ENCODE results near the gene SPRR2A.
"Not testable (repeated sequence)": the region's sequence is repeated elsewhere in the genome, so short reads cannot be mapped to it uniquely, and the experiment has no call there.

Gene SPRR2A

DNA sequence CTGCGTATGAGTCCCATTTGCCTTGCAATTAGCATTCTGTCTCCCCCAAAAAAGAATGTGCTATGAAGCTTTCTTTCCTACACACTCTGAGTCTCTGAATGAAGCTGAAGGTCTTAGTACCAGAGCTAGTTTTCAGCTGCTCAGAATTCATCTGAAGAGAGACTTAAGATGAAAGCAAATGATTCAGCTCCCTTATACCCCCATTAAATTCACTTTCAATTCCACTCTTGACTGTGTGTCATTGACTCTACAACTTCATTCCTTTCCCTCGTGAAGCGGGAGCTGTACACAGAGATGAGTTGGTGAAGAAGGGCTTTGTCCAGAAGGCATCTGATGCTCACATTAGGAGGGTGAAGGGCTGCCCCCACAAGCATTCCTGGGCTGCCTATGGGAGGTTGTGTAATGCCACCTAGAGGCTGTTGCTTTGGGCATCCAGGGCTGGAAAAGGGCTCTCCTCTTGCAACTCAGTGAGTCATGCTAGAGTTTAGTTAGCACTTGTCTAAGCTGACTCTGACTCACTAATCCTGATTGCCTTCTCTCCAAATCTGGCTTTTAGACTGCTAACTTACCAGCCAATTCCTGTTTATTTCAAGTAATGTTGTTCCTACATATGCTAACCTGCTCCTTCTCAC lies 24.5 kb downstream of the SPRR2A start:
- Histone ChIP-seq H3K36me3 (ENCODE audit: insufficient read depth, low read length) (no peaks in the 10 kb centered on the region), H3K27ac (no peak overlapping the region), H3K9me3 (ENCODE audit: low read depth, low read length) (no peaks in the 10 kb centered on the region), H3K4me3 (no peak overlapping the region), H3K9ac (ENCODE audit: insufficient read length) (no peak overlapping the region)
- no peak for DNase-seq (ENCODE audit: low read depth, low spot score)
- TF ChIP-seq POLR2AphosphoS5 (IDR thresholded peaks at IDR 0.05; ENCODE audit: borderline replicate concordance, low read depth, low read length), result no peak
- no peak for TF ChIP-seq FOXP2 (optimal IDR thresholded peaks at IDR 0.05; ENCODE audit: control extremely low read depth, extremely low read length, insufficient read depth)
- TF ChIP-seq EZH2 (IDR thresholded peaks at IDR 0.05), result no peak

DNA sequence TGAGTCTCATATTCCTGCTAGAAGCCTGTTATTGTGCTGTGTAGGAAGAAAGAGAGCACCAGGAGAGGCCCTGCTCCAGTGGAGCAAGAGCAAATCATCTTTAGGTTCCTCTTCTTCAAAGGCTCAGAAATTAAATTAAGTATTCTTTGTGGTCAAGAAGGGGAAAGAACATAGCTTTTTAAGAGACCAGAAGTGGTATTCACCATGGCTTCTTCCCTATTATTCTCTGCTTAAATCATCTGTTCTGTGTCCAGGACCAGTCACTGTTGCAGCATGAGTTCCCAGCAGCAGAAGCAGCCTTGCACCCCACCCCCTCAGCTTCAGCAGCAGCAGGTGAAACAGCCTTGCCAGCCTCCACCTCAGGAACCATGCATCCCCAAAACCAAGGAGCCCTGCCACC lies 25.2 kb downstream of the SPRR2A start:
- Histone ChIP-seq H3K9ac (ENCODE audit: insufficient read length) (no peak overlapping the region), H3K4me3 (no peak overlapping the region), H3K27ac (no peak overlapping the region), H3K36me3 (ENCODE audit: insufficient read depth, low read length) (no peaks in the 10 kb centered on the region), H3K9me3 (ENCODE audit: low read depth, low read length) (no peaks in the 10 kb centered on the region)
- DNase-seq (ENCODE audit: low read depth, low spot score), result no peak
- no peak for TF ChIP-seq FOXP2 (optimal IDR thresholded peaks at IDR 0.05; ENCODE audit: control extremely low read depth, extremely low read length, insufficient read depth)
- no peak for TF ChIP-seq POLR2AphosphoS5 (IDR thresholded peaks at IDR 0.05; ENCODE audit: borderline replicate concordance, low read depth, low read length)
- no peak for TF ChIP-seq EZH2 (IDR thresholded peaks at IDR 0.05)

DNA sequence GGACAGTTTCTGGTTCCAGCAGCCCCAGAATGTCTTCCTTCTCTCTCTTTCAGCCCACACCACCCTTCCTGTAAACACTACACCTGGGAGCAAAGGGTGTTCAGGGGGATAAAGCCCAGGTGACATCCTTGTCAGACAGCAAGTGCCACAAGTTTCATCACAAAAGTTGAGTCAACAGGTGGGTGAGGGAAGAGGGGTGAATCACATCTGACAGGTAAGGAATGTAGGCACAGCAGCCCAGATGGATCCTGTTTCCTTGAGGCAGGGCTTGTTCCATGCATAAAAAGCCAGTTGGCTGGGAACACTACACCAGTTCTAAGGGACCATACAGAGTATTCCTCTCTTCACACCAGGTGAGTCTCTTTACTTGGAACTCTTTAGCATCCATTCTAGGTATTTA lies 26.4 kb downstream of the SPRR2A start, which contains the start of gene SPRR1B:
TSS of gene SPRR1B (plus strand) at position 309 of the 400 bp plus-strand sequence. CDS start 1,143 bp downstream, outside the sequence.
- H3K9me3 ChIP-seq (ENCODE audit: low read depth, low read length), result no peaks in the 10 kb centered on the region
- no peaks in the 10 kb centered on the region for H3K36me3 ChIP-seq (ENCODE audit: insufficient read depth, low read length)
- no peak within 1 kb of the TSS for H3K27ac ChIP-seq
- TF ChIP-seq POLR2AphosphoS5 (IDR thresholded peaks at IDR 0.05; ENCODE audit: borderline replicate concordance, low read depth, low read length) (no peak), EZH2 (IDR thresholded peaks at IDR 0.05) (no peak), FOXP2 (optimal IDR thresholded peaks at IDR 0.05; ENCODE audit: control extremely low read depth, extremely low read length, insufficient read depth) (no peak)
- H3K9ac ChIP-seq (ENCODE audit: insufficient read length), result no peak within 1 kb of the TSS
- no peak within 1 kb of the TSS for H3K4me3 ChIP-seq
- no peak for DNase-seq (ENCODE audit: low read depth, low spot score)

DNA sequence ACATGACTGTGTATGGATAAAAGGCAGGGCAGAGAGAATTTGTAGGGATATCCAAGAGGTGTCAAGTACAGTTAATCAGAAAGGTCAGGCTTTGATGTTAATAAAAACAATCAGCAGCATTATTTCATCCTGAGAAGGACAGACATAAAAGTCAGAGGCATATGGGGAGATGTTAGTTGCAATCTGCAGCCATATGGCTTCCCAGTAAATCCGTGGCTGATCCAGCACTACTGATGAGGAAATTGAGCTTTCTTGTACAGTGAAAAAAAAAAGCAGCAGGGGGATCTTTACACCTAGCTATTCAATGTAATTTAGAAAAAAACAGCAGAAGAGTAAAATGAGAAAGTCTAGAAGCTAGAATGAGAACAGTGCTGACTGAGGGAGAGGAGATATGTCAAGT lies 28.5 kb downstream of the SPRR2A start:
- Histone ChIP-seq H3K36me3 (ENCODE audit: insufficient read depth, low read length) (no peaks in the 10 kb centered on the region), H3K27ac (no peak overlapping the region), H3K9me3 (ENCODE audit: low read depth, low read length) (no peaks in the 10 kb centered on the region), H3K4me3 (no peak overlapping the region), H3K9ac (ENCODE audit: insufficient read length) (no peak overlapping the region)
- DNase-seq (ENCODE audit: low read depth, low spot score), result no peak
- TF ChIP-seq EZH2 (IDR thresholded peaks at IDR 0.05), result no peak
- TF ChIP-seq FOXP2 (optimal IDR thresholded peaks at IDR 0.05; ENCODE audit: control extremely low read depth, extremely low read length, insufficient read depth), result no peak
- no peak for TF ChIP-seq POLR2AphosphoS5 (IDR thresholded peaks at IDR 0.05; ENCODE audit: borderline replicate concordance, low read depth, low read length)

DNA sequence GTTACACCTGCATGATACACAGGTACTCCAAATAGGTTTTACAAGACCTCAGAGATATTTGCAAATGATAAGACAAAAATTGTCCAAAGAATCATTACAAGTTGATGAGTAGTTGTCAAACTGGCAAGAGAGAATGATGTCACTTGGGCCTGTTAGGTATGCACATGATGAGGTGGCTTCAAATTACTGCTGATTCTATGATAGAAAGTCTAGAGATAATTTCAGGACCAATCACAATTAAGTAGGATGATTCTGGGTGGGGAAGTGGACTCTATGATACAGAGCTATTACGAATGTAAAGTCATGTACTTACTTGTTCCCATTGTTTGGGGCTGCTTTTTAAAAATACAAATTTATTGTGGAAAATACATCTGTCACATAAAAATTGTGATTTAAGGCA lies 31.5 kb downstream of the SPRR2A start:
- no peak for DNase-seq (ENCODE audit: low read depth, low spot score)
- TF ChIP-seq FOXP2 (optimal IDR thresholded peaks at IDR 0.05; ENCODE audit: control extremely low read depth, extremely low read length, insufficient read depth) (no peak), POLR2AphosphoS5 (IDR thresholded peaks at IDR 0.05; ENCODE audit: borderline replicate concordance, low read depth, low read length) (no peak), EZH2 (IDR thresholded peaks at IDR 0.05) (no peak)
- Histone ChIP-seq H3K27ac (no peak overlapping the region), H3K36me3 (ENCODE audit: insufficient read depth, low read length) (no peaks in the 10 kb centered on the region), H3K9me3 (ENCODE audit: low read depth, low read length) (no peaks in the 10 kb centered on the region), H3K4me3 (no peak overlapping the region), H3K9ac (ENCODE audit: insufficient read length) (no peak overlapping the region)

DNA sequence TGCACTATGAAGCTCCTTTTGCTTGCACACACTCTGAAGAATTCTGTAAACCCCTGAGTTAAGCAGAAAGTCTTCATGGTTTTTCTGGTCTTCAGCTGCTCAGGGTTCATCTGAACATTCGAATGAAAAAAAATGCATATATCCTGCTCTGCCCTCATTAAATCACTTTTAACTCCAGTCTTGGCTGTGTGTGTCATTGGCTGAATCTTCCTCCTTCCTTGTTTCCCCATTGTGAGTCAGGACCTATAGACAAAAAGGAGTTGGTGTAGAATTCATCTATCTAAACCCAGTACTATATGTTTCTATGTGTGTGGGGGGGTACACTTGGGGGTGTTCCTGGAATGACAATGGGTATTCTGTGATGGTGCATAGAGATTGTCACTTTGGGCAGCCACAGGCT lies 32.9 kb downstream of the SPRR2A start:
- Histone ChIP-seq H3K9me3 (ENCODE audit: low read depth, low read length) (no peaks in the 10 kb centered on the region), H3K4me3 (no peak overlapping the region), H3K36me3 (ENCODE audit: insufficient read depth, low read length) (no peaks in the 10 kb centered on the region), H3K27ac (no peak overlapping the region), H3K9ac (ENCODE audit: insufficient read length) (no peak overlapping the region)
- no peak for DNase-seq (ENCODE audit: low read depth, low spot score)
- TF ChIP-seq FOXP2 (optimal IDR thresholded peaks at IDR 0.05; ENCODE audit: control extremely low read depth, extremely low read length, insufficient read depth) (no peak), POLR2AphosphoS5 (IDR thresholded peaks at IDR 0.05; ENCODE audit: borderline replicate concordance, low read depth, low read length) (no peak), EZH2 (IDR thresholded peaks at IDR 0.05) (no peak)

DNA sequence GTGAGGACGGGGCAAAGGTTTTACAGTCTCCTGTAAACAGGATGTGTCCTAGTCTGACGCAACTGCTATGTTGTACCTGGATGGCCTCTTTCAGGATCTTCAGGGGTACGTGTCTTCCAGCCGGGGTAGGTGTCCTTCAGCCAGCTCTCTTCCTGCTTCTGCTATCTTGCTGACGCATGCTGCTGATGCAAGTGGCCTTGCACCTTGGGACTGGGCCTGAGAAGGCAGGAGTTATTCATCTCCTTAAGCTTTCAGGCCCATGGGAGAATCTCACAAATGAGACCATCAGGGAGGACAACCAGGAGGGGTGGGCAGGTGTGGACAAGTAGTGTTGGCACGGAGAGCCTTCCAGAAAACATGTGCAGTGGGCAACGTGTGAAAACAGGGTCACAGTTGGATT lies 34.2 kb downstream of the SPRR2A start:
- Histone ChIP-seq H3K27ac (no peak overlapping the region), H3K9me3 (ENCODE audit: low read depth, low read length) (no peaks in the 10 kb centered on the region), H3K36me3 (ENCODE audit: insufficient read depth, low read length) (no peaks in the 10 kb centered on the region), H3K4me3 (no peak overlapping the region), H3K9ac (ENCODE audit: insufficient read length) (no peak overlapping the region)
- DNase-seq (ENCODE audit: low read depth, low spot score), result no peak
- TF ChIP-seq EZH2 (IDR thresholded peaks at IDR 0.05), result no peak
- no peak for TF ChIP-seq FOXP2 (optimal IDR thresholded peaks at IDR 0.05; ENCODE audit: control extremely low read depth, extremely low read length, insufficient read depth)
- no peak for TF ChIP-seq POLR2AphosphoS5 (IDR thresholded peaks at IDR 0.05; ENCODE audit: borderline replicate concordance, low read depth, low read length)

DNA sequence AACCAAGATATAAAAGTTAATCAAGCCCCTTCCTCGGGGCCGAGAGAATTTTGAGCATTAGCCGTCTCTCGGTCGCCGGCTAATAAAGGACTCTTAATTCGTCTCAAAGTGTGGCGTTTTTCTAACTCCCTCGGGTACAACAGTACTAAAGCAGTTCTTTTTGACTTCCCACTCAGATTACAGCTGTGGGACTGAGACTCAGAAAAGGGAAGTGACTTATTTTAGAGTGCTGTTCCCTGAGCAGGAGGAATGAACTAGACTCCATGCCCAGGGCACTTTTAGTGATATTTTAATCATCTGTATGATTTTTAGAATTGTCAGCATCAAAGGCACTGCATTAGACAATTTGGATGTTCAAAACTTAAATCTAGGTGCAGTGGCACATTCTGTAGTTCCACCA lies 35.0 kb downstream of the SPRR2A start:
- H3K27ac ChIP-seq; H3K36me3 ChIP-seq (ENCODE audit: insufficient read depth, low read length); H3K4me3 ChIP-seq; DNase-seq (ENCODE audit: low read depth, low spot score); H3K9me3 ChIP-seq (ENCODE audit: low read depth, low read length); H3K9ac ChIP-seq (ENCODE audit: insufficient read length): not testable (repeated sequence)

DNA sequence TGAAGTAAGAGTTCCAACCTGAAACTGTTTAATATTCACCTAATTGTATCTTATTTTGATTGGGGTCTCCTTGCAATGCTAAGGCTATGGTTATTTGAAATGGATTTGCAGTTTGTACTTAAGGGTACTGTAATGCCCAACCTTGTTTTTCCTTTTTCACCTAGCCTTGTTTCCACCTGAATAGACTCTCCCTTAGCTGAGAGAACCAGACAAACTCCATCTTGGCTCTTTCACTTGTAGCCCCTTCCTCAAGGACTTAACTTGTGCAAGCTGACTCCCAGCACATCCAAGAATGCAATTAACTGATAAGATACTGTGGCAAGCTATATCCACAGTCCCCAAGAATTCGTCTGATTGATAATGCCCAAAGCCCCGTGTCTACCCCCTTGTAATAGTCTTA lies 35.5 kb downstream of the SPRR2A start:
- not testable (repeated sequence) for H3K9me3 ChIP-seq (ENCODE audit: low read depth, low read length); H3K27ac ChIP-seq; H3K9ac ChIP-seq (ENCODE audit: insufficient read length); H3K36me3 ChIP-seq (ENCODE audit: insufficient read depth, low read length); H3K4me3 ChIP-seq; DNase-seq (ENCODE audit: low read depth, low spot score)

DNA sequence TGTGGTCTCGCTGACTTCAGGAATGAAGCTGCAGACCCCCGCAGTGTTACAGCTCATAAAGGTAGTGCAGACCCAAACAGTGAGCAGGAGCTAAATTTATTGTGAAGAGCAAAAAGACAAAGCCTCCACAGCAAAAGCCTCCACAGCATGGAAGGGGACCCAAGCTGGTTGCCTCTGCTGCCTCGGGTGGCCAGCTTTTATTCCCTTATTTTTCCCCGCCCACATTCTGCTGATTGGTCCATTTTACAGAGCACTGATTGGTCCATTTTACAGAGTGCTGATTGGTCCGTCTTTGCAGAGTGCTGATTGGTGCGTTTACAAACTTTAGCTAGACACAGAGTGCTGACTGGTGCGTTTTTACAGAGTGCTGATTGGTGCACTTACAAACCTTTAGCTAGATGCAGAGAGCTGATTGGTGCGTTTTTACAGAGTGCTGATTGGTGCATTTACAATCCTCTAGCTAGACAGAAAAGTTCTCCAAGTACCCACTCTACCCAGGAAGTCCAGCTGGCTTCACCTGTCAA lies 46.0 kb downstream of the SPRR2A start:
- not testable (repeated sequence) for H3K9me3 ChIP-seq (ENCODE audit: low read depth, low read length); DNase-seq (ENCODE audit: low read depth, low spot score); H3K4me3 ChIP-seq; H3K9ac ChIP-seq (ENCODE audit: insufficient read length); H3K27ac ChIP-seq; H3K36me3 ChIP-seq (ENCODE audit: insufficient read depth, low read length)
